ENCODE data around the gene HOGA1.
"Not testable (repeated sequence)": the region's sequence is repeated elsewhere in the genome, so short reads cannot be mapped to it uniquely, and the experiment has no call there.

HOGA1 gene

GRCh38 chr10:97633921-97634320 lies 49.7 kb downstream of the HOGA1 start:
- Histone ChIP-seq H3K36me3 (ENCODE audit: control insufficient read depth, insufficient read depth, low read length) (no peaks in the 10 kb centered on the region), H3K27me3 (replicated peaks; ENCODE audit: control insufficient read depth, insufficient read depth, low read length) (no peaks in the 10 kb centered on the region), H3K4me3 (replicated peaks; ENCODE audit: low read depth, low read length) (peak overlapping the region; percentile 78)
- TF ChIP-seq CTCF (IDR thresholded peaks at IDR 0.05; ENCODE audit: insufficient read depth, low read length, poor library complexity, severe bottlenecking) = no peak
- peak; percentile 28 for DNase-seq (ENCODE audit: extremely low read depth, insufficient read length)

GRCh38 chr10:97635577-97635976 lies 51.4 kb downstream of the HOGA1 start:
- H3K36me3 ChIP-seq (ENCODE audit: control insufficient read depth, insufficient read depth, low read length) = no peaks in the 10 kb centered on the region
- no peak for TF ChIP-seq CTCF (IDR thresholded peaks at IDR 0.05; ENCODE audit: insufficient read depth, low read length, poor library complexity, severe bottlenecking)
- H3K4me3 ChIP-seq (replicated peaks; ENCODE audit: low read depth, low read length) = no peak overlapping the region
- no peak for DNase-seq (ENCODE audit: extremely low read depth, insufficient read length)
- no peaks in the 10 kb centered on the region for H3K27me3 ChIP-seq (replicated peaks; ENCODE audit: control insufficient read depth, insufficient read depth, low read length)

- not testable (repeated sequence) for H3K4me3 ChIP-seq (replicated peaks; ENCODE audit: low read depth, low read length); DNase-seq (ENCODE audit: extremely low read depth, insufficient read length); H3K36me3 ChIP-seq (ENCODE audit: control insufficient read depth, insufficient read depth, low read length); H3K27me3 ChIP-seq (replicated peaks; ENCODE audit: control insufficient read depth, insufficient read depth, low read length)
Measured at GRCh38 chr10:97639090-97639489, 54.9 kb downstream of the HOGA1 start.

GRCh38 chr10:97640174-97640867 lies 56.1 kb downstream of the HOGA1 start, which contains the start of gene PI4K2A:
Gene PI4K2A (plus strand): TSS chr10:97640671. CDS start chr10:97640743, 72 bp downstream.
- DNase-seq (ENCODE audit: extremely low read depth, insufficient read length) = peak; percentile 97
- H3K4me3 ChIP-seq (replicated peaks; ENCODE audit: low read depth, low read length) = peak within 1 kb of the TSS; percentile 76
- TF ChIP-seq CTCF (IDR thresholded peaks at IDR 0.05; ENCODE audit: insufficient read depth, low read length, poor library complexity, severe bottlenecking) = no peak
- H3K36me3 ChIP-seq (ENCODE audit: control insufficient read depth, insufficient read depth, low read length) = peaks cover 4% of the 10 kb centered on the region
- no peaks in the 10 kb centered on the region for H3K27me3 ChIP-seq (replicated peaks; ENCODE audit: control insufficient read depth, insufficient read depth, low read length)

- TF ChIP-seq CTCF (IDR thresholded peaks at IDR 0.05; ENCODE audit: insufficient read depth, low read length, poor library complexity, severe bottlenecking) = no peak
Measured at GRCh38 chr10:97640868-97641811, 57.0 kb downstream of the HOGA1 start.

GRCh38 chr10:97642471-97643159 lies 58.4 kb downstream of the HOGA1 start:
- H3K4me3 ChIP-seq (replicated peaks; ENCODE audit: low read depth, low read length); H3K27me3 ChIP-seq (replicated peaks; ENCODE audit: control insufficient read depth, insufficient read depth, low read length); DNase-seq (ENCODE audit: extremely low read depth, insufficient read length); H3K36me3 ChIP-seq (ENCODE audit: control insufficient read depth, insufficient read depth, low read length): not testable (repeated sequence)

More at GRCh38 chr10:97640868-97641811, 57.0 kb downstream of the HOGA1 start:
- H3K4me3 ChIP-seq (replicated peaks; ENCODE audit: low read depth, low read length) = peak overlapping the region; percentile 76
- peak; percentile 58 for DNase-seq (ENCODE audit: extremely low read depth, insufficient read length)
- H3K27me3 ChIP-seq (replicated peaks; ENCODE audit: control insufficient read depth, insufficient read depth, low read length) = no peaks in the 10 kb centered on the region
- peaks cover 4% of the 10 kb centered on the region for H3K36me3 ChIP-seq (ENCODE audit: control insufficient read depth, insufficient read depth, low read length)
